IPS DF 4.7 (cell line): ENCODE measurements around the gene EEA1.

Source experiments
- DNase-seq: peaks from one replicate; pipeline ENCODE4 v3.0.0-alpha.2; 2013; ENCODE audit warnings: low spot score; ENCODE audit errors: extremely low read depth

EEA1 gene

GRCh38 chr12:92938638-92939037 lies 9.5 kb upstream of the EEA1 start:
- no peak for DNase-seq

GRCh38 chr12:92938018-92938417 lies 8.9 kb upstream of the EEA1 start:
- no peak for DNase-seq

- no peak for DNase-seq
Observed at GRCh38 chr12:92933606-92934005, 4.5 kb upstream of the EEA1 start.

DNA sequence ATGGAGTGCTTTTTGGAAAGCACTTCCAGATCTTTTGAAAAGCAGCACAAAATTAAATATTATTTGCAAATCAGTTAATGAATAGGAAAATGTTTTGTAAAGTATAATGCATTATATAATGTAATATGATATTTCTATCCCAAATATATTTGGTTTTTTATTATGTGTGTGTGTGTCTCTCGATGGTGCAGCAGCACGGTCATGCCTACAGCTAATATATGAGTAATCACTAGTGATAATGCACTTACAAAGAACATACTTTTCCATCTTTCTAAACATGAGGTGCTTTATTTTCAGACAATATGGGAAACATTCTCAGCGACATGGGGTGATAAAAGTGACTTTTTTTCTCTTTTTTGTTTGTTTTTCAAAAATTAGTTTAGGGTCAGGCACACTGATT lies 1.3 kb upstream of the EEA1 start:
- DNase-seq: no peak

DNA sequence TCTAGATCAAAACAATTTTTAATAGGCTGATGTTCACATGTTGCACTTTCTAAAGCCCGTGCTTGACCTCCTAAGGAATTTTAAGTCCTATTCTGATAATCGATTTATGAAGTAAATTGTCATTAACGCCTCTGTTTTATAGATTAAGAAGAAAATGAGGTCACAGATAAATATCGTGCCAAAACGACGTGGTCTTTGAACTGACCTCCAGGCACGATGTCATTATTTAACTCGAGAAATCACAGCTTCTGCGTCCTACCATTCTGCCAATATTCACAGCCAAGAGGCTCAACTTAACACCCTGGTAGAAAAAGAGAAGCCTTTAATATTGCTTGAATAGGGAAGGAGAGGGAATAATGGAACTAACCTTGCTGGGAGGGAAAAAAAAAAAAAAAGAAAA lies 888 bp upstream of the EEA1 start:
- no peak for DNase-seq

DNA sequence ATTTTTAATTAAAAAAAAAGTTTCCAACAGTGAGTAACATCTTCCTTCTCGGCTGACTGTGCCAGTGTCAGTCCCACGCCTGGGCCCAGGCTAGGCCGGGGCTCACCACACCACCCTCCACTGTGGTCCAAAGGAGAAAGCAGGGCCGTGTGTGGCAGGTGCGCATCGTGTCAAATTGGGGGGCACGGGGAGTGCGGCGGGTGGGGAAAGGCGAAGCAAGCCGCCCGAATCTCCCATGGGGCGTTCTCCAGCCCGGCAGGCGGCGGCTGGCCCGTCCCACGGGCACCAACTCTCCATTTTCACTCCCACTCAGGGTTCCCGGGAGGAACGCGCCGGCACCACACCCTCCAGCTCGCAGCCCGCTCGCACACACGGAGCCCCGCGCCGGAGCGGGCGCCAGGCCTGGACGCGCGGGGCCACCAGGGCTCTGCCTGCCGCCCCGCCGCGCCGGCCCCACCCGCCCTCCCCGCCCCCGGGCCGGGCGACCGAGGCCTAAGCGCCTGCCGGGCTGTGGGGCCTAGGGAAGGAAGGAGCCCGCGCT lies 604 bp downstream of the EEA1 start:
- no peak for DNase-seq

- no peak for DNase-seq
Observed at GRCh38 chr12:92927436-92928281, 1.4 kb downstream of the EEA1 start.

DNA sequence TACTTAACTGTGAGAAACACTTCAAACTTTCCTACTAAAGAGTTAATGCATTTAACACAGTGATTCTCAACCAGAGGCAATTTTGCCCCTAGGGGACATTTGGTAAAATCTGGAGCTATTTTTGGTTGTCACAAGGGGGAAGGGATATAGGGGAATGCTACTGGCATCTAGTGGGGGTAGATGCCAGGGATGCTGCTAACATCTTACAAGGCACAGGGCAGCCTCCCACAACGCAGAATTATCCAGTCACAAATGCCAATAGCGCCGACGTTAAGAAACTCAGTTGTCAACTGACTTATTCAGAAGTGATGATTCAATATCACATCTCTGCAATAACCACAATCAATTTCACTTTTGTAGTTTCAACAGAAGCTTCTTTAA lies 2.0 kb downstream of the EEA1 start:
- no peak for DNase-seq

- DNase-seq: no peak
Observed at GRCh38 chr12:92926549-92926948, 2.5 kb downstream of the EEA1 start.

- no peak for DNase-seq
Observed at GRCh38 chr12:92921877-92922276, 7.2 kb downstream of the EEA1 start.

DNA sequence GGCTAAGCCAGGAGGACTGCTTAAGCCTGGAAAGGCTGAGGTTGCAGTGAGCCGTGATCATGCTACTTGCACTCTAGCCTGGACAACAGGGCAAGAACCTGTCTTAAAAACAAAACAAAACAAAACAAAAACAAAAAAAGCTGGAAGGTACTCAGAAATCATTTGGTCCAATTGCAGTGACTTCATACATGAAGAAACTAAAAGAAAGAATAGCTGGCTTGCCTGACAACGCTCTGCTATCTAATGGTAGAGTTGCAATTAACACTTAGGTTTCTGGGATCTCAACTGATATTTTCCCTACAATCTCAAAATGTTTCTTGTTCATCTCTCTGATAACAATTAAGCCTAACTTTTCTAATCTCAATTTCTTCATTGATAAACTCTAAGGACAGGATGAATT lies 13.7 kb downstream of the EEA1 start:
- DNase-seq: no peak

DNA sequence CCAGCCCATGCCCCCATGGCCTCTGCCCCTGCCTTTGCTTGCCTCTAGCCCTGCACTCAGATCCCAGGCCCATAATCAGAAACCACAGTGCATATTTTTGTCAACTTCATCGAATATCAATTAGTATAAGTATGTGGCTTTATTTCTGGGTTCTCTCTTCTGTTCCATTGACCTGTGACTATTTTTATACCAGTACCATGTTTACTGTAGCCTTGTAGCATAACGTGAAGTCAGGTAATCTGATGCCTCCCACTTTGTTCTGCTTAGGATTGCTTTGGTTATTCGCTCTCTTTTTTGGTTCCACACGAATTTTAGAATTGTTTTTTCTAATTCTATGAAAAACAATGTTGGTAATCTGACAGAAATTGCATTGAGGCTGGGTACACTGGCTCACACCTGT lies 14.9 kb downstream of the EEA1 start:
- DNase-seq: no peak

DNA sequence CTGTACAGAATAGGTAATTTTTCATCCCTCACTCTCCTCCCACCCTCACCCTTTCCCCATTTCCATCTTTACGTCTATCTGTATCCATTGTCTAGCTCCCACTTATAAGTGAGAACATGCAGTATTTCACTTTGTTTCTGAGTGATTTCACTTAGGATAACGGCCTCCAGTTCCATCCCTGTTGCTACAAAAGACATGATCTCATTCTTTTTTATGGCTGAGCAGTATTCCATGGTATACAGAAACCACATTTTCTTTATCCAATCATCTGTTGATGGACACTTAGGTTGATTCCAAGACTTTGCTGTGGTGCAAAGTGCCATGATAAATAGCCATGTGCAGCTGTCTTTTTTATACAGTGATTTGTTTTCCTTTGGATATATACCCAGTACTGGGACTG lies 16.4 kb downstream of the EEA1 start:
- no peak for DNase-seq

GRCh38 chr12:92912052-92912451 lies 17.0 kb downstream of the EEA1 start:
- no peak for DNase-seq

DNA sequence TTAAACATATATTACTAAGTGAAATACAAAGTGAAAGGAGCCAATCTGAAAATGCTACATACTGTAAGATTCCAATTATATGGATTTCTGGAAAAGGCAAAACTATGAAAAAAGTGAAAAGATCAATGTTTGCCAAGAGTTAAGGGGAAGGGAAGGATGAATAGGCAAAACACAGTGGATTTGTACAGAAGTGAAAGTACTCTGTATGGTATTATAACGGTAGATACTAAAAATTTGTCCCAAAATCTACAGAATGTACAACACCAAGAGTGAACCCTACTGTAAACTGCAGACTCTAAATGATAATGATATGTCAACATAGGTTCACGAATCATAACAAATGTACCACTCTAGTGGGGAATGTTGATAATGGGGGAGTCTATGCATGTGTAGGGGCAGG lies 17.8 kb downstream of the EEA1 start:
- no peak for DNase-seq

DNA sequence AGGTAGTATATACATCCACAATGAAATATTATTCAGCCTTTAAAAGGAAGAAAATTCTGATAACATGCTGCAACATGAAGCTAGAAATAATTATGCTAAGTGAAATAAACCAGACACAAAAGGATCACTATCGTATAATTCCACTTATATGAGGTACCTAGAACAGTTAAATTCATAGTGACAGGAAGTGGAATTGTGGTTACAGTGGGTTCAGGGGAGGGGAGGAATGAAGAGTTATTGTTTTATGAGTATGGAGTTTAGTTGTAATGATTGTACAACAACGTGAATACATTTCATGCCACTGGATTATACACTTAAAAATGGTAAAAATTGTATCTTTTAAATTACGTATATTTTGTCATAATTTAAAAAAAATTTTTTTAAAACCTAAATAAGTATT lies 21.0 kb downstream of the EEA1 start:
- no peak for DNase-seq

DNA sequence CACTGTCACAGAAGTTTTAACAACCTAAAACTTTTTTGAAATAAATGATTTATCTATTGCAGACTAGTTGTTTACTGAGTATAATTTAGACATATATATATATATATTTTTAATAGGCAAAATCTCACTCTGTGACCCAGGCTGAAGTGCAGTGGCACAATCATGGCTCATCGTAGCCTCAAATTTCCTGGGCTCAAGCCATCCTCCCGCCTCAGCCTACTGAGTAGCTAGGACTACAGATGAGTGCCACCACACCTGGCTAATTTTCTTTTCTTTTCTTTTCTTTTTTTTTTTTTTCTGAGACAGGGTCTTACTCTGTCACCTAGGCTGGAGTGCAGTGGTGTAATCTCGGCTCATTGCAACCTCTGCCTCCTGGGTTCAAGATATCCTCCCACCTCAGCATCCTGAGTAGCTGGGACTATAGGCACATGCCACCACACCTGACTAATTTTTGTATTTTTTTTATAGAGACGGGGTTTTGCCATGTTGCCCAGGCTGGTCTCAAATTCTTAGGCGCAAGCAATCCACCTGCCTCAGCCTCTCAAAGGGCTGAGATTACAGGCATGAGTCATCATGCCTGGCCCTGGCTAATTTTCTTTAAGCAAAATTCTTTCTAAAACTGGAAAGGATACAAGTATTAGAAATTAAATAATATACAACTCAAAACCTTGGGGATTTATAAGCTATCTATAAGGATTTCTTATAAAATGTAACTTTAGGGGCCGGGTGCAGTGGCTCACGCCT lies 23.1 kb downstream of the EEA1 start:
- DNase-seq: no peak

DNA sequence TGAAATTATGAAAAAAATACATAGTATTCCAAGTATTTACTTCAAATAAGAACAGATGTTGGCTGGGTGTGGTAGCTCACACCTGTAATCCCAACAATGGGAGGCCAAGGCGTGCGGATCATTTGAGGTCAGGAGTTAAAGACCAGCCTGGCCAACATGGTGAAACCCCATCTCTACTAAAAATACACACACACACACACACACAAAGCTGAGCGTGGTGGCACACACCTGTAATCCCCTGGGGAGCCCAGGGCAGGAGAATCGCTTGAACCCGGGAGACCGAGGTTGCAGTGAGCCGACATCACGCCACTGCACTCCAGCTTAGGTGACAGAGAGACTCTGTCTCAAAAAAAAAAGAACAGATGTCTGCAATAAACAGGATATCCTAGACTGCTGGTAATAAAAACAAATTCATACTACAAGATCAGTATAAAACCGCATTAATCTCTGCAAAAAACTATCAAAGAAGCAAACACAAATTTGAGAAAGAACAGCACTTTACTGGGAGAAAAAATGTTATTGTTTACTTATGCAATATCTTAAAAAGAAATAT lies 23.8 kb downstream of the EEA1 start:
- no peak for DNase-seq

- no peak for DNase-seq
Observed at GRCh38 chr12:92900941-92901340, 28.2 kb downstream of the EEA1 start.

DNA sequence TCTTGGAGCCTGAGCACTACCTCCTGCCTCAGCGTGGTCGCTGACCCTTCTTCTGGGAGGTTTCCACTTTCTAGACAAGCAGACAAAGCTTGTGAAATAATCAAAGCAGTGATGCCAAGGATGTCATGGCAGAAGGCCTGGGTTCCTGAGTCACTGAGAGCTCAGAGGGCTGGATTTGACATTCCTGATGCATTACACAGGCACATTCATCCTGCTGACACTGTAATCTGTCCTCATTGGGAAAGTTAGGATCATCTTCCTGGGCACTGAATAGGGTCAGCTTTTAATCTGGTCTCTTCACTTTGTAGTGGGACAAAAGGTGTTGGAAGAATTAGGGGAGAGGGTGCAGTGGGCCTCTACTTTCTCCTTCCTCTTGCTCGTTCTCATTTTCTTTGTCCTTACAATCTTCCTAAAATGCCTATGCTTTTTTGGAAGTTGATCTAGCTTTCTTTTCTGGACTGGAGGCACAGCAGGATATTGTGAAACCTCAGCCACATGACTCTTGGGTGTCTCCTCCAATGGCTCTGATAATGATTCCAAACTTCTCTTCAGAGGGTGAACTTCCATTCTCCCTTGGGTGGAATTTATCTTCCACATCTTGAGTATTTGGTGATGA lies 29.6 kb downstream of the EEA1 start:
- no peak for DNase-seq

DNA sequence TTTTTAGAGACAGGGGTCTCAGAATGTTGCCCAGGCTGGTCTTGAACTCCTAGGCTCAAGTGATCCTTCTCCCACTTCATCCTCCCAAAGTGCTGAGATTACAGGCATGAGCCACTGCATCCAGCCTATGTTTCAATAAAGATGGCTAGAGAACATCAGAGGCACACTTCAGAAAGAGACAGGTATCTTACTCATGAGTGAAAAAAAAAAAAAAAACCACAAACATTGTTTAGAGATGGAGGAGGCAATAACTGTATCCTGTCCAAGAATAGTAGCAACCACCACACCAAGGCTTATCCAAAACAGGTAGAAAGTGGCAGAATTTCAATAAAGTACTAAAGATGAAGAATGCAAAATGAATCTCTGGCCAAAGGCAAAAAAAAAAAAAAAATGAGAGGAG lies 30.3 kb downstream of the EEA1 start:
- DNase-seq: no peak

DNA sequence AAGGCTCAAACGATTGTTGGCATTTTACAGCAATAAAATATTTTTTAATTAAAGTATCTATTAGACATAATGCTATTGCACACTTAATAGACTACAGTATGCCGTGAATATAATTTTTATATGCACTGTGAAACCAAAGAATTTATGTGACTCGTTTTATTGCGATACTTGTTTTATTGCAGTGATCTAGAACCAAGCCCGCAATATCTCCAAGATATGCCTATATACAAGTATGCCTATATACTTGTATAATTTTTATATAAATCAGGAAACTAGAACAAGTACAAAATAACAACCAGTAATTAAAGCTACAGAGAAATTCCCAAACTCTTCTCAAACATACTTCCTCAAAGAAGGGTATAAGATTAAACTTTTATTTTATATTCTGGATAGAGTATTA lies 31.3 kb downstream of the EEA1 start:
- DNase-seq: no peak
